OCI-LY3 (cell line): ENCODE measurements around the gene PRSS58.

ENCODE experiments used
- H2AFZ ChIP-seq: fragments of 200-600, 300-600 bp; shearing (Covaris generic); 2 replicates; pipeline ENCODE4 v1.6.0; 2014; ENCODE audit warnings: antibody characterized with exemption, low read depth, low read length
- H3K27ac ChIP-seq: fragments of 200-600, 300-600 bp; sonication (generic); 2 replicates; pipeline ENCODE4 v1.5.1; 2014; ENCODE audit warnings: mild to moderate bottlenecking, low read length, moderate library complexity, mixed read lengths
- H3K27me3 ChIP-seq: fragments of 200-600, 300-600 bp; sonication (generic); 2 replicates; pipeline ENCODE4 v1.6.1; 2014; ENCODE audit warnings: low read depth, low read length, mixed read lengths
- H3K36me3 ChIP-seq: fragments of 200-600, 300-600 bp; sonication (generic); replicated peaks from 2 replicates; pipeline ENCODE3; 2014; ENCODE audit warnings: low read depth, low read length, mixed read lengths
- H3K4me1 ChIP-seq: fragments of 300-600, 200-600 bp; sonication (generic); 2 replicates; pipeline ENCODE4 v1.6.1; 2014; ENCODE audit warnings: low read length, mixed read lengths
- H3K4me2 ChIP-seq: fragments of 200-600, 300-600 bp; sonication (generic); 2 replicates; pipeline ENCODE4 v1.6.1; 2014; ENCODE audit warnings: low read length, mixed read lengths
- H3K4me3 ChIP-seq: fragments of 300-600, 200-600 bp; sonication (generic); 2 replicates; pipeline ENCODE4 v1.5.1; 2014; ENCODE audit warnings: antibody characterized with exemption, mild to moderate bottlenecking, low read length, moderate library complexity
- H3K79me2 ChIP-seq: fragments of 300-600, 200-600 bp; shearing (Covaris generic); 2 replicates; pipeline ENCODE4 v1.6.1; 2014; ENCODE audit warnings: mild to moderate bottlenecking, low read length, mixed read lengths
- H3K9ac ChIP-seq: fragments of 300-600, 200-600 bp; shearing (Covaris generic); 2 replicates; pipeline ENCODE4 v1.6.0; 2014; ENCODE audit warnings: mild to moderate bottlenecking, low read length, moderate library complexity
- H3K9me3 ChIP-seq: fragments of 200-600, 300-600 bp; shearing (Covaris generic); 2 replicates; pipeline ENCODE4 v1.6.1; 2014; ENCODE audit warnings: low read length, mixed read lengths; ENCODE audit not compliant: insufficient read depth
- H4K20me1 ChIP-seq: fragments of 200-600, 300-600 bp; sonication (generic); 2 replicates; pipeline ENCODE4 v1.6.1; 2016; ENCODE audit warnings: low read length, mixed read lengths; ENCODE audit not compliant: insufficient read depth
- CTCF ChIP-seq: fragments of 200-600, 300-600 bp; sonication (generic); IDR thresholded peaks from 2 replicates; pipeline ENCODE4 v1.5.1; 2014; ENCODE audit warnings: antibody characterized with exemption, low read length, low read depth
- EZH2phosphoT487 ChIP-seq: fragments of 200-600 bp; shearing (Covaris generic); IDR thresholded peaks from 2 replicates; pipeline ENCODE4 v1.6.1; 2018; ENCODE audit warnings: antibody characterized with exemption, mixed run types, low read depth

Gene PRSS58

GRCh38 chr7:142272841-142273240, 15.0 kb upstream of the PRSS58 start:
- Histone ChIP-seq H3K79me2 (no peaks in the 10 kb centered on the region), H4K20me1 (no peaks in the 10 kb centered on the region), H3K36me3 (no peaks in the 10 kb centered on the region), H3K9ac (no peak overlapping the region), H3K4me2 (no peak overlapping the region), H3K27ac (no peak overlapping the region), H2AFZ (no peak overlapping the region), H3K4me3 (no peak overlapping the region), H3K27me3 (peaks cover 30% of the 10 kb centered on the region), H3K9me3 (no peaks in the 10 kb centered on the region), H3K4me1 (no peaks in the 10 kb centered on the region)
- TF ChIP-seq CTCF: no peak
- no peak for TF ChIP-seq EZH2phosphoT487

- H2AFZ ChIP-seq: no peak overlapping the region
- peaks cover 20% of the 10 kb centered on the region for H3K27me3 ChIP-seq
- H3K4me2 ChIP-seq: no peak overlapping the region
- no peak overlapping the region for H3K27ac ChIP-seq
- TF ChIP-seq CTCF: no peak
- no peak for TF ChIP-seq EZH2phosphoT487
- H3K4me1 ChIP-seq: no peaks in the 10 kb centered on the region
- no peaks in the 10 kb centered on the region for H3K79me2 ChIP-seq
- H3K9ac ChIP-seq: no peak overlapping the region
- H3K9me3 ChIP-seq: no peaks in the 10 kb centered on the region
- H3K4me3 ChIP-seq: no peak overlapping the region
- no peaks in the 10 kb centered on the region for H4K20me1 ChIP-seq
- H3K36me3 ChIP-seq: no peaks in the 10 kb centered on the region
These were observed 5.9 kb upstream of the PRSS58 start for GRCh38 chr7:142263598-142264380.

GRCh38 chr7:142250705-142251104, 7.2 kb downstream of the PRSS58 start:
- Histone ChIP-seq H3K4me1 (no peaks in the 10 kb centered on the region), H4K20me1 (no peaks in the 10 kb centered on the region), H3K9ac (no peak overlapping the region), H3K27me3 (peaks cover 5% of the 10 kb centered on the region; the same call in 1 of the 2 replicates), H3K4me3 (no peak overlapping the region), H3K4me2 (no peak overlapping the region), H2AFZ (no peak overlapping the region), H3K36me3 (no peaks in the 10 kb centered on the region), H3K27ac (no peak overlapping the region), H3K9me3 (no peaks in the 10 kb centered on the region), H3K79me2 (no peaks in the 10 kb centered on the region)
- TF ChIP-seq EZH2phosphoT487 (no peak), CTCF (no peak)

- no peaks in the 10 kb centered on the region for H3K36me3 ChIP-seq
These were observed 7.9 kb downstream of the PRSS58 start for GRCh38 chr7:142249918-142250317.

More at GRCh38 chr7:142249918-142250317, 7.9 kb downstream of the PRSS58 start:
- Histone ChIP-seq H3K27me3 (peaks cover 5% of the 10 kb centered on the region; the same call in 1 of the 2 replicates), H3K9ac (no peak overlapping the region), H4K20me1 (no peaks in the 10 kb centered on the region), H3K9me3 (no peaks in the 10 kb centered on the region), H3K4me2 (no peak overlapping the region), H3K79me2 (no peaks in the 10 kb centered on the region), H2AFZ (no peak overlapping the region), H3K4me1 (no peaks in the 10 kb centered on the region), H3K4me3 (no peak overlapping the region), H3K27ac (no peak overlapping the region)
- no peak for TF ChIP-seq CTCF
